ENCODE measurements around the gene PCAT6. TPM values are rescaled to one million over a fixed set of nuclear protein-coding genes. Genes with fewer than 3 reads are reported as not detected.

The PCAT6 gene
- total and polyA plus RNA-seq, 3 donors from 2014 or later, result 11.5 to 80.5 (median 29.4) TPM

DNA sequence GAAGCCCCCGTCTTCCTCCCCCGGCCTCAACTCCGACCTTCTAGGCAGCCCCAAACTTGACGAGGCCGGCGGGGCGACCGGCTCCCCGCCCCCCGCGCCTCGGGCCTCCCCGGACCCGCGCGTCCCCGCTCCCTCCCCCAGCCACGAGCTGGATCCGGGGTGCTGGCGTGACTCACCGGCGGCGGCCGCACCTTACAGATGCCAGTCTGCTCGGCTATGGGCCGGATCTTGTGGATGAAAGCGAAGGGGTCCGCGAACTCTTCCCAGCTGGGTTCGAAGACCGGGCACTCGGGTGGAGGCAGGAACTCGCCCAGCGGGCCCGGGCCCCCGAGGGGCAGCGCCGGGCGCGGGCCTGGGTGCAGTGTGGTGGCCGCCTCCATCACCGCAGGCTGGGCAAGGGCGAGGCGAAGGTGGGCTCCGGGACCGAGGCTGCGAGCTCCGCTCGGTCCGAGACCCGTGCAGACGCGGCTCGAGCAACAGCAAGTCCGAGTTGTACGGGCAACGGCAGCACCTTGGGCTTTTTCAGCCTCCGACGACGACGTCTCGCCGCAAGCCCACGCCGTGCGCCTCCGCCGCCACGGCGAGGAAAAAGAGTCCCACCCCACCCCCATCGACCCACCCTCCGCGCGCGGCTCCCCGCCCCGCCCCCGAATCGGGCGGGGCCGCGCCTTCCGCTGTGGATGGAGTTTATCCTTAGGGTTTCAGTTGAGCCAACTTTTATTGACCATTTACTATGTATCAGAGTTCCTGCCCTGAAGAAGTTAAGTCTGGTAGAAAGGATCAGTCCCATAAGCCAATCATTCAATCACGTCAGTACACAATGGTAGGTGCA, 2.6 kb upstream of the PCAT6 start, which contains the start of gene KDM5B:
TSS of gene KDM5B (minus strand) at position 496 of the 832 bp plus-strand sequence. CDS start at position 380, 116 bp downstream.
- Histone ChIP-seq H3K4me1 (peaks cover 34% of the 10 kb centered on the region), H3K4me3 (peak within 1 kb of the TSS; percentile 96 to 100), H3K36me3 (ENCODE audit: low read depth, missing control alignments) (no peaks in the 10 kb centered on the region), H3K27ac (peak within 1 kb of the TSS; percentile 91 to 95), H3K27me3 (no peaks in the 10 kb centered on the region), H3K9me3 (no peaks in the 10 kb centered on the region)
- DNase-seq, result peak; percentile 86
- TF ChIP-seq, protein P1, sequence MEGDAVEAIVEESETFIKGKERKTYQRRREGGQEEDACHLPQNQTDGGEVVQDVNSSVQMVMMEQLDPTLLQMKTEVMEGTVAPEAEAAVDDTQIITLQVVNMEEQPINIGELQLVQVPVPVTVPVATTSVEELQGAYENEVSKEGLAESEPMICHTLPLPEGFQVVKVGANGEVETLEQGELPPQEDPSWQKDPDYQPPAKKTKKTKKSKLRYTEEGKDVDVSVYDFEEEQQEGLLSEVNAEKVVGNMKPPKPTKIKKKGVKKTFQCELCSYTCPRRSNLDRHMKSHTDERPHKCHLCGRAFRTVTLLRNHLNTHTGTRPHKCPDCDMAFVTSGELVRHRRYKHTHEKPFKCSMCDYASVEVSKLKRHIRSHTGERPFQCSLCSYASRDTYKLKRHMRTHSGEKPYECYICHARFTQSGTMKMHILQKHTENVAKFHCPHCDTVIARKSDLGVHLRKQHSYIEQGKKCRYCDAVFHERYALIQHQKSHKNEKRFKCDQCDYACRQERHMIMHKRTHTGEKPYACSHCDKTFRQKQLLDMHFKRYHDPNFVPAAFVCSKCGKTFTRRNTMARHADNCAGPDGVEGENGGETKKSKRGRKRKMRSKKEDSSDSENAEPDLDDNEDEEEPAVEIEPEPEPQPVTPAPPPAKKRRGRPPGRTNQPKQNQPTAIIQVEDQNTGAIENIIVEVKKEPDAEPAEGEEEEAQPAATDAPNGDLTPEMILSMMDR (IDR thresholded peaks at IDR 0.05), result no peak
- peak; percentile 50 for TF ChIP-seq POLR2A (IDR thresholded peaks at IDR 0.05)
- intact Hi-C loops (cut with DNase I; ENCODE audit: low total_unique reads), result no loop called here
- 1% methylated on average over 13 to 83 of the region's 84 CpGs for WGBS, 2 donors

DNA sequence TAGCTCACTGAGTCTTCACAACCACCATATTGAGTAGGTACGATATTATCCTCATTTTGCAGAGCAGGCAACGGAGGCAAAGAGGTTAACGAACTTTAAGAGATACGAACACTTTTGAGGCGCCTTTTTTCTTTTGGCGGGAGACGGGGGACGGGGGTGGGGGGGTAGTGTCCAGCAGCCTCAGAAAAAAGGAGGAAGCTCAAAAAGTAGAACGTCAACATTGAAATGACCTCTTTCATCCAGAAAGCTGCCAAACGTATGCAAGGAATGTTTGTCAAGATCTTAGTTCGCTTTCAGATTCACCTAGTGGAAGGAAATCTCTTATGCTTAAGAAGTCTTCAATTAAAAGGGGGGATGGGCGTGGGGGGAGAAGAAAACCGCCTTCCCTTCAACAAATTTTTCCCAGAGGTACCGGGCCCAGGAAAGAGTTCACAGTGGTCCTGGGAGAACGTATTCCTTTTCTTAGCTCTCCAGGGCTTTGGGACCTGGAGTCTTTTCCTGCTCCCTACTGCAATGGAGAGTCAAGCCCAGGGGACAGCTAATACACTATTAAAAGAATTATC, 1.1 kb upstream of the PCAT6 start:
- no peaks in the 10 kb centered on the region for H3K36me3 ChIP-seq (ENCODE audit: low read depth, missing control alignments)
- H3K27me3 ChIP-seq, result no peaks in the 10 kb centered on the region
- intact Hi-C loops (cut with DNase I; ENCODE audit: low total_unique reads), result no loop called here
- H3K4me3 ChIP-seq, result peak overlapping the region; percentile 71 to 79
- H3K27ac ChIP-seq, result peak overlapping the region; percentile 86 to 90
- TF ChIP-seq POLR2A (IDR thresholded peaks at IDR 0.05), result no peak
- TF ChIP-seq, protein P1 (IDR thresholded peaks at IDR 0.05), result no peak
- no peaks in the 10 kb centered on the region for H3K9me3 ChIP-seq
- peaks cover 29% of the 10 kb centered on the region for H3K4me1 ChIP-seq
- WGBS, 2 donors, result 50 to 57% methylated on average over 15 of the region's 15 CpGs
- DNase-seq, result no peak

DNA sequence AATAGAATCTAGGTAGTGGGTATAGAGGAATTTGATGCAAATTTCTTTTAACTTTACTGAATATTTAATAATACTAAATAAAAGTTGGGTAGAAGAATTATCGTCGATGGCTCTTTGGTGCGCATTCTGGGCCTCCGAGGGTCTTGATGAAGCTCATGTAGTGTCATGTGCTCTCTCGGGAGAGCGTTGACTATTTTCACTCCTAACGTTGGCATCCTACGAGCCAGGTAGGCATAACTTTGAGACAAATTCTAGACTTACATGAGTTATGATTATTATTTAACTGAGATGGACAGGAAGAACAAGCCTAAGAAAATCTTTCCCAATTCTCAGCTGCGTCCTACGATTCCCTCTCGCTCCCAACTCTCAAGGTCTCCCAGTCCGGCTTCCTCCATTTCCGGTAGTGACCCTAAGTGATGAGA, 550 bp upstream of the PCAT6 start:
- H3K27ac ChIP-seq, result peak overlapping the region; percentile 86 to 90
- no peaks in the 10 kb centered on the region for H3K27me3 ChIP-seq
- intact Hi-C loops (cut with DNase I; ENCODE audit: low total_unique reads), result no loop called here
- DNase-seq, result peak; percentile 37
- H3K4me3 ChIP-seq, result peak overlapping the region; percentile 71 to 79
- WGBS, 2 donors, result 5 to 8% methylated on average over 13 of the region's 13 CpGs
- TF ChIP-seq, protein P1 (IDR thresholded peaks at IDR 0.05), result no peak
- no peak for TF ChIP-seq POLR2A (IDR thresholded peaks at IDR 0.05)
- H3K36me3 ChIP-seq (ENCODE audit: low read depth, missing control alignments), result no peaks in the 10 kb centered on the region
- no peaks in the 10 kb centered on the region for H3K9me3 ChIP-seq
- peaks cover 24% of the 10 kb centered on the region for H3K4me1 ChIP-seq

DNA sequence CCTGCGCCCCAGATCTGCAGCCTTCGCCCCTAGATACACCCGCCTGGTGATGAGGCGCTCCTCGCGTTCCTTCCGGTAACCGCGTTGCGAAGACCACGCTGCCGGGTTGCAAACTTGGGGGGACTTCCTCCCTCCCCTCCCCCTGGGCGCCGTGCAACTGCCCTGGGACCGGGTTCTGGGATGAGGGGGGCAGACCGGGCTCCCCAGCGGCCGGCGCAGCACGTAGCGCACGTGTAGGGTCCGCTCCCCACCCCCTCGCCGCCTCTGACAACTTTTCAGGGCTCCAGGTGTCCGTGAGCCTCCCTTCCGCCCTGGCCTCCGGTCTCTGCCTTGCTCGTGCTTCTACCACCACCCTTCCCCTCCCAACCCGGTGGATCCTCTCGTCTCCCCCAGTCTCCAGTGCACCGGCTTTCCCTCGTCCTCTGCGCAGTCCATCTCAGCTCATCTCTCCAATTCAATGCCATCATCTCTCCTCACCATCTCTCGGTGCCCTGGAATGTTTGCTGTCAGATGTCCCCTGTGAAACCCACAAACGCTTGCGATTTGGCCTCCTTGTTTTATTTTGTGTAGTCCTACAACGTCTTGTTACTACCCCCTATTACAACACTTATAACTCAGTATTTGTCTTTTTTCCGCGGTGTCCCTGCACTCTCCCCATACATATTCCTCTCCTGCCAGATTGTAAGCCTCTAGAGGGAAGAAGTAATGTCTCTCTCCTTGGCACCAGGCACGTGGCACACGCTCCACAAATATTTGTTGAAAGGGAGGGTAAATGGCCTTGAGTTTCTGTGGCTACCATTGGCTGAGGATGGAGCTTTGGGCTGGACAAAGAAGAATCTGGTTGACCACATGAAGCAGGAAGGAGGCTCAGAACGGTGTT, 782 bp downstream of the PCAT6 start:
- Histone ChIP-seq H3K27ac (peak overlapping the region; percentile 86 to 90), H3K4me1 (peaks cover 11% of the 10 kb centered on the region), H3K9me3 (no peaks in the 10 kb centered on the region), H3K4me3 (peak overlapping the region; percentile 71 to 79), H3K27me3 (no peaks in the 10 kb centered on the region), H3K36me3 (ENCODE audit: low read depth, missing control alignments) (no peaks in the 10 kb centered on the region)
- no peak for TF ChIP-seq POLR2A (IDR thresholded peaks at IDR 0.05)
- TF ChIP-seq, protein P1 (IDR thresholded peaks at IDR 0.05), result no peak
- intact Hi-C loops (cut with DNase I; ENCODE audit: low total_unique reads), result no loop called here
- WGBS, 2 donors, result 5% methylated on average over 28 to 42 of the region's 43 CpGs
- DNase-seq, result peak; percentile 42

Data from testis (tissue), 3 donors.